HEK293 (cell line): ENCODE measurements around the gene RHBDL2.
A peak's percentile ranks its signal among the peaks of the same experiment; 100 is the strongest.

ENCODE experiments used
- CTCF ChIA-PET: fragments of 350-600 bp; formaldehyde crosslinking; extraction: SDS; loops from one replicate; lab custom pipeline; 2021; ENCODE audit warnings: antibody characterized with exemption; lab: Yijun Ruan, JAX
- POLR2A ChIA-PET: fragments of 300-600 bp; formaldehyde crosslinking; extraction: SDS; loops from one replicate; lab custom pipeline; 2020; ENCODE audit warnings: antibody characterized with exemption, inconsistent platforms; lab: Yijun Ruan, JAX
- H3K27ac ChIP-seq: fragments of 200-500 bp; sonication (Bioruptor generic); 2 replicates; pipeline ENCODE4 v1.5.1; 2014; ENCODE audit warnings: low read depth, low read length, control low read depth, inconsistent platforms; ENCODE audit errors: extremely low read depth
- H3K36me3 ChIP-seq, 2 experiments: fragments of 200-500 bp in 1 of 2; sonication (Bioruptor generic) in 1 of 2; 1 replicate in 1 of 2; 2 replicates in 1 of 2; pipeline ENCODE4 v1.5.1; 2014 to 2017; ENCODE audit warnings: inconsistent platforms in 2 of 2, low read length in 2 of 2; ENCODE audit not compliant: control insufficient read depth in 2 of 2, insufficient read depth in 1 of 2
- H3K4me1 ChIP-seq: fragments of 200-500 bp; sonication (Bioruptor generic); 2 replicates; pipeline ENCODE4 v1.5.1; 2014; ENCODE audit warnings: mild to moderate bottlenecking, low read length, inconsistent platforms; ENCODE audit not compliant: control insufficient read depth, insufficient read depth
- H3K4me3 ChIP-seq: 2 replicates; pipeline ENCODE4 v1.5.1; 2011; ENCODE audit warnings: low read depth, mild to moderate bottlenecking, control low read depth, low read length, moderate library complexity
- H3K9me3 ChIP-seq: fragments of 200-500 bp; sonication (Bioruptor generic); 2 replicates; pipeline ENCODE4 v1.5.1; 2014; ENCODE audit warnings: low read depth, low read length, inconsistent platforms; ENCODE audit not compliant: control insufficient read depth, insufficient read depth
- EGR2 ChIP-seq: fragments of 450-650 bp; formaldehyde crosslinking; IDR thresholded peaks from 2 replicates; pipeline ENCODE4 v1.5.1; 2016; ENCODE audit warnings: low read depth, missing biosample characterization, missing genetic modification characterization
- ELK4 ChIP-seq: IDR thresholded peaks from 2 replicates; pipeline ENCODE4 v1.6.1; 2011; ENCODE audit warnings: mild to moderate bottlenecking, low read depth, low read length, borderline replicate concordance
- GLIS2 ChIP-seq: fragments of 450-650 bp; formaldehyde crosslinking; IDR thresholded peaks from 2 replicates; pipeline ENCODE4 v1.5.1; 2016; ENCODE audit warnings: missing biosample characterization, missing genetic modification characterization
- KLF8 ChIP-seq: fragments of 450-650 bp; formaldehyde crosslinking; IDR thresholded peaks from 2 replicates; pipeline ENCODE4 v1.5.1; 2016; ENCODE audit warnings: missing biosample characterization, missing genetic modification characterization
- MEIS1 ChIP-seq: sonication (generic); formaldehyde crosslinking; IDR thresholded peaks from 2 replicates; pipeline ENCODE4 v1.8.1; 2022; ENCODE audit warnings: missing genetic modification reagents, mild to moderate bottlenecking, borderline replicate concordance
- ZBTB1 ChIP-seq: fragments of 450-650 bp; formaldehyde crosslinking; IDR thresholded peaks from 2 replicates; pipeline ENCODE4 v1.5.1; 2016; ENCODE audit warnings: missing biosample characterization, missing genetic modification characterization
- ZBTB11 ChIP-seq: fragments of 450-650 bp; formaldehyde crosslinking; conservative IDR thresholded peaks from 2 replicates; pipeline ENCODE4 v1.5.1; 2016; ENCODE audit warnings: low read depth, missing biosample characterization, missing genetic modification characterization
- ZFHX2 ChIP-seq: fragments of 450-650 bp; formaldehyde crosslinking; conservative IDR thresholded peaks from 2 replicates; pipeline ENCODE4 v1.5.1; 2016; ENCODE audit warnings: missing biosample characterization, missing genetic modification characterization
- ZFP37 ChIP-seq: fragments of 450-650 bp; formaldehyde crosslinking; IDR thresholded peaks from 2 replicates; pipeline ENCODE4 v1.5.1; 2016; ENCODE audit warnings: missing biosample characterization, missing genetic modification characterization
- ZNF112 ChIP-seq: fragments of 450-650 bp; formaldehyde crosslinking; IDR thresholded peaks from 2 replicates; pipeline ENCODE4 v1.5.0; 2017; ENCODE audit warnings: missing biosample characterization, missing genetic modification characterization
- ZNF138 ChIP-seq: fragments of 450-650 bp; formaldehyde crosslinking; IDR thresholded peaks from 2 replicates; pipeline ENCODE4 v1.5.1; 2016; ENCODE audit warnings: missing biosample characterization, missing genetic modification characterization, borderline replicate concordance
- ZNF184 ChIP-seq: fragments of 450-650 bp; IDR thresholded peaks from 2 replicates; pipeline ENCODE4 v1.5.1; 2018; ENCODE audit warnings: missing biosample characterization, mild to moderate bottlenecking, missing genetic modification characterization
- ZNF202 ChIP-seq: fragments of 450-650 bp; formaldehyde crosslinking; IDR thresholded peaks from 2 replicates; pipeline ENCODE4 v1.5.1; 2016; ENCODE audit warnings: missing biosample characterization, missing genetic modification characterization, borderline replicate concordance
- ZNF221 ChIP-seq: fragments of 450-650 bp; formaldehyde crosslinking; IDR thresholded peaks from 2 replicates; pipeline ENCODE4 v1.5.1; 2017; ENCODE audit warnings: missing biosample characterization, missing genetic modification characterization, borderline replicate concordance
- ZNF274 ChIP-seq, 2 experiments: fragments of 200-500 bp in 1 of 2; fragments of 450-650 bp in 1 of 2; sonication (Bioruptor generic) in 1 of 2; formaldehyde crosslinking in 1 of 2; IDR thresholded peaks; 2 replicates each; pipeline versions ENCODE4 v1.5.1 to v1.6.1; 2014 to 2016; ENCODE audit warnings: borderline replicate concordance in 1 of 2, inconsistent platforms in 1 of 2, low read length in 1 of 2, missing biosample characterization in 1 of 2, missing genetic modification characterization in 1 of 2
- ZNF350 ChIP-seq: fragments of 450-650 bp; formaldehyde crosslinking; IDR thresholded peaks from 2 replicates; pipeline ENCODE4 v1.5.0; 2017; ENCODE audit warnings: missing biosample characterization, mild to moderate bottlenecking, missing genetic modification characterization
- ZNF354C ChIP-seq: fragments of 450-650 bp; formaldehyde crosslinking; IDR thresholded peaks from 2 replicates; pipeline ENCODE4 v1.5.1; 2016; ENCODE audit warnings: missing biosample characterization, missing genetic modification characterization, low read depth, borderline replicate concordance
- ZNF776 ChIP-seq: fragments of 450-650 bp; formaldehyde crosslinking; IDR thresholded peaks from 2 replicates; pipeline ENCODE4 v1.5.0; 2017; ENCODE audit warnings: missing biosample characterization, missing genetic modification characterization, borderline replicate concordance
- TF ChIP-seq, protein P1 (sequence below): fragments of 450-650 bp; formaldehyde crosslinking; optimal IDR thresholded peaks from 2 replicates; pipeline ENCODE3; 2016; ENCODE audit warnings: missing biosample characterization, mild to moderate bottlenecking, missing genetic modification characterization
- TF ChIP-seq, protein P2 (sequence below): fragments of 450-650 bp; formaldehyde crosslinking; IDR thresholded peaks from 2 replicates; pipeline ENCODE4 v1.5.1; 2016; ENCODE audit warnings: missing biosample characterization, missing genetic modification characterization
- TF ChIP-seq, protein P3 (sequence below): fragments of 450-650 bp; formaldehyde crosslinking; IDR thresholded peaks from 2 replicates; pipeline ENCODE4 v1.5.1; 2017; ENCODE audit warnings: missing biosample characterization, missing genetic modification characterization
- TF ChIP-seq, protein P4 (sequence below): fragments of 450-650 bp; formaldehyde crosslinking; IDR thresholded peaks from 2 replicates; pipeline ENCODE4 v1.5.1; 2017; ENCODE audit warnings: missing biosample characterization, missing genetic modification characterization

The RHBDL2 gene

GRCh38 chr1:38872401-38873026 lies 69.1 kb downstream of the RHBDL2 start (continued):
- TF ChIP-seq ZBTB11: peak; percentile 21; the same call in 1 of the 2 replicates
- no peak for TF ChIP-seq ZBTB1

GRCh38 chr1:38870996-38871395 lies 70.6 kb downstream of the RHBDL2 start:
- ChIA-PET CTCF (no interaction called here), POLR2A (no interaction called here)
- TF ChIP-seq ZNF350: no peak
- no peak for TF ChIP-seq ZNF776 (tag by site-specific recombination)
- no peak for TF ChIP-seq ZNF202 (tag by site-specific recombination)
- no peak for TF ChIP-seq ZNF221 (tag by site-specific recombination)
- TF ChIP-seq, protein P1, sequence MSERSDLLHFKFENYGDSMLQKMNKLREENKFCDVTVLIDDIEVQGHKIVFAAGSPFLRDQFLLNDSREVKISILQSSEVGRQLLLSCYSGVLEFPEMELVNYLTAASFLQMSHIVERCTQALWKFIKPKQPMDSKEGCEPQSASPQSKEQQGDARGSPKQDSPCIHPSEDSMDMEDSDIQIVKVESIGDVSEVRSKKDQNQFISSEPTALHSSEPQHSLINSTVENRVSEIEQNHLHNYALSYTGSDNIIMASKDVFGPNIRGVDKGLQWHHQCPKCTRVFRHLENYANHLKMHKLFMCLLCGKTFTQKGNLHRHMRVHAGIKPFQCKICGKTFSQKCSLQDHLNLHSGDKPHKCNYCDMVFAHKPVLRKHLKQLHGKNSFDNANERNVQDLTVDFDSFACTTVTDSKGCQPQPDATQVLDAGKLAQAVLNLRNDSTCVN (tag by site-specific recombination): no peak
- no peak for TF ChIP-seq ELK4
- peak; percentile 62 for TF ChIP-seq ZFHX2 (tag by site-specific recombination)
- no peak for TF ChIP-seq ZNF112 (tag by site-specific recombination)
- TF ChIP-seq, protein P2, sequence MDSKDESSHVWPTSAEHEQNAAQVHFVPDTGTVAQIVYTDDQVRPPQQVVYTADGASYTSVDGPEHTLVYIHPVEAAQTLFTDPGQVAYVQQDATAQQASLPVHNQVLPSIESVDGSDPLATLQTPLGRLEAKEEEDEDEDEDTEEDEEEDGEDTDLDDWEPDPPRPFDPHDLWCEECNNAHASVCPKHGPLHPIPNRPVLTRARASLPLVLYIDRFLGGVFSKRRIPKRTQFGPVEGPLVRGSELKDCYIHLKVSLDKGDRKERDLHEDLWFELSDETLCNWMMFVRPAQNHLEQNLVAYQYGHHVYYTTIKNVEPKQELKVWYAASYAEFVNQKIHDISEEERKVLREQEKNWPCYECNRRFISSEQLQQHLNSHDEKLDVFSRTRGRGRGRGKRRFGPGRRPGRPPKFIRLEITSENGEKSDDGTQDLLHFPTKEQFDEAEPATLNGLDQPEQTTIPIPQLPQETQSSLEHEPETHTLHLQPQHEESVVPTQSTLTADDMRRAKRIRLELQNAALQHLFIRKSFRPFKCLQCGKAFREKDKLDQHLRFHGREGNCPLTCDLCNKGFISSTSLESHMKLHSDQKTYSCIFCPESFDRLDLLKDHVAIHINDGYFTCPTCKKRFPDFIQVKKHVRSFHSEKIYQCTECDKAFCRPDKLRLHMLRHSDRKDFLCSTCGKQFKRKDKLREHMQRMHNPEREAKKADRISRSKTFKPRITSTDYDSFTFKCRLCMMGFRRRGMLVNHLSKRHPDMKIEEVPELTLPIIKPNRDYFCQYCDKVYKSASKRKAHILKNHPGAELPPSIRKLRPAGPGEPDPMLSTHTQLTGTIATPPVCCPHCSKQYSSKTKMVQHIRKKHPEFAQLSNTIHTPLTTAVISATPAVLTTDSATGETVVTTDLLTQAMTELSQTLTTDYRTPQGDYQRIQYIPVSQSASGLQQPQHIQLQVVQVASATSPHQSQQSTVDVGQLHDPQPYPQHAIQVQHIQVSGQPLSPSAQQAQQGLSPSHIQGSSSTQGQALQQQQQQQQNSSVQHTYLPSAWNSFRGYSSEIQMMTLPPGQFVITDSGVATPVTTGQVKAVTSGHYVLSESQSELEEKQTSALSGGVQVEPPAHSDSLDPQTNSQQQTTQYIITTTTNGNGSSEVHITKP (tag by site-specific recombination): no peak
- TF ChIP-seq ZNF138 (tag by site-specific recombination): no peak
- TF ChIP-seq, protein P3, sequence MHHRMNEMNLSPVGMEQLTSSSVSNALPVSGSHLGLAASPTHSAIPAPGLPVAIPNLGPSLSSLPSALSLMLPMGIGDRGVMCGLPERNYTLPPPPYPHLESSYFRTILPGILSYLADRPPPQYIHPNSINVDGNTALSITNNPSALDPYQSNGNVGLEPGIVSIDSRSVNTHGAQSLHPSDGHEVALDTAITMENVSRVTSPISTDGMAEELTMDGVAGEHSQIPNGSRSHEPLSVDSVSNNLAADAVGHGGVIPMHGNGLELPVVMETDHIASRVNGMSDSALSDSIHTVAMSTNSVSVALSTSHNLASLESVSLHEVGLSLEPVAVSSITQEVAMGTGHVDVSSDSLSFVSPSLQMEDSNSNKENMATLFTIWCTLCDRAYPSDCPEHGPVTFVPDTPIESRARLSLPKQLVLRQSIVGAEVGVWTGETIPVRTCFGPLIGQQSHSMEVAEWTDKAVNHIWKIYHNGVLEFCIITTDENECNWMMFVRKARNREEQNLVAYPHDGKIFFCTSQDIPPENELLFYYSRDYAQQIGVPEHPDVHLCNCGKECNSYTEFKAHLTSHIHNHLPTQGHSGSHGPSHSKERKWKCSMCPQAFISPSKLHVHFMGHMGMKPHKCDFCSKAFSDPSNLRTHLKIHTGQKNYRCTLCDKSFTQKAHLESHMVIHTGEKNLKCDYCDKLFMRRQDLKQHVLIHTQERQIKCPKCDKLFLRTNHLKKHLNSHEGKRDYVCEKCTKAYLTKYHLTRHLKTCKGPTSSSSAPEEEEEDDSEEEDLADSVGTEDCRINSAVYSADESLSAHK (tag by site-specific recombination): no peak
- no peak for TF ChIP-seq GLIS2
- no peak for TF ChIP-seq ZFP37 (tag by site-specific recombination)
- no peak for TF ChIP-seq KLF8 (tag by site-specific recombination)
- peak; percentile 68 for TF ChIP-seq EGR2 (tag by site-specific recombination)
- TF ChIP-seq ZNF354C: no peak
- TF ChIP-seq ZNF274 (IDR thresholded peaks at IDR 0.05; ENCODE audit: low read length): no peak
- no peak for TF ChIP-seq ZNF274 (tag by site-specific recombination; IDR thresholded peaks at IDR 0.05; ENCODE audit: borderline replicate concordance)
- TF ChIP-seq ZNF184 (tag by site-specific recombination): no peak
- TF ChIP-seq, protein P4, sequence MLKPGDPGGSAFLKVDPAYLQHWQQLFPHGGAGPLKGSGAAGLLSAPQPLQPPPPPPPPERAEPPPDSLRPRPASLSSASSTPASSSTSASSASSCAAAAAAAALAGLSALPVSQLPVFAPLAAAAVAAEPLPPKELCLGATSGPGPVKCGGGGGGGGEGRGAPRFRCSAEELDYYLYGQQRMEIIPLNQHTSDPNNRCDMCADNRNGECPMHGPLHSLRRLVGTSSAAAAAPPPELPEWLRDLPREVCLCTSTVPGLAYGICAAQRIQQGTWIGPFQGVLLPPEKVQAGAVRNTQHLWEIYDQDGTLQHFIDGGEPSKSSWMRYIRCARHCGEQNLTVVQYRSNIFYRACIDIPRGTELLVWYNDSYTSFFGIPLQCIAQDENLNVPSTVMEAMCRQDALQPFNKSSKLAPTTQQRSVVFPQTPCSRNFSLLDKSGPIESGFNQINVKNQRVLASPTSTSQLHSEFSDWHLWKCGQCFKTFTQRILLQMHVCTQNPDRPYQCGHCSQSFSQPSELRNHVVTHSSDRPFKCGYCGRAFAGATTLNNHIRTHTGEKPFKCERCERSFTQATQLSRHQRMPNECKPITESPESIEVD (tag by site-specific recombination): no peak
- TF ChIP-seq MEIS1 (CRISPR knock-in tag): no peak

More at GRCh38 chr1:38870996-38871395, 70.6 kb downstream of the RHBDL2 start:
- Histone ChIP-seq H3K4me1 (peaks cover 4% of the 10 kb centered on the region; the same call in 1 of the 2 replicates), H3K9me3 (no peaks in the 10 kb centered on the region), H3K27ac (no peak overlapping the region), H3K4me3 (no peak overlapping the region), H3K36me3 (peaks cover 0 to 18% of the 10 kb centered on the region in 2 experiments; a peak in 2 of 3 replicates)
